GDM1 (cell line): ENCODE measurements around the gene ACD.
A peak's percentile ranks its signal among the peaks of the same experiment; 100 is the strongest.
"Not testable (repeated sequence)": the region's sequence is repeated elsewhere in the genome, so short reads cannot be mapped to it uniquely, and the experiment has no call there.

Experiments
- DNase-seq: peaks from one replicate; lab custom pipeline; 2025; lab: John Stamatoyannopoulos, UW

The ACD gene

GRCh38 chr16:67659675-67660563 lies at the start of gene ACD:
Gene ACD, minus strand, starts transcription at chr16:67660260. Its CDS starts 40 bp downstream, at chr16:67660220.
- DNase-seq: peak; percentile 68

- no peak for DNase-seq
These were observed 49.0 kb upstream of the ACD start for GRCh38 chr16:67709050-67709449.

GRCh38 chr16:67708368-67708771 lies 48.3 kb upstream of the ACD start:
- no peak for DNase-seq

GRCh38 chr16:67707790-67708189 lies 47.7 kb upstream of the ACD start:
- no peak for DNase-seq

- DNase-seq: no peak
These were observed 47.1 kb upstream of the ACD start for GRCh38 chr16:67707210-67707609.

GRCh38 chr16:67704110-67704509 lies 44.0 kb upstream of the ACD start:
- no peak for DNase-seq

- no peak for DNase-seq
These were observed 43.6 kb upstream of the ACD start for GRCh38 chr16:67703626-67704025.

- no peak for DNase-seq
These were observed 42.1 kb upstream of the ACD start for GRCh38 chr16:67702130-67702529.

GRCh38 chr16:67701420-67701819 lies 41.4 kb upstream of the ACD start:
- DNase-seq: no peak

GRCh38 chr16:67699265-67699664 lies 39.2 kb upstream of the ACD start:
- no peak for DNase-seq

GRCh38 chr16:67697422-67698185 lies 37.5 kb upstream of the ACD start:
- no peak for DNase-seq

GRCh38 chr16:67694611-67695010 lies 34.6 kb upstream of the ACD start:
- DNase-seq: no peak

- DNase-seq: not testable (repeated sequence)
These were observed 33.6 kb upstream of the ACD start for GRCh38 chr16:67693517-67694285.

GRCh38 chr16:67685388-67686112 lies 25.5 kb upstream of the ACD start:
- DNase-seq: no peak

GRCh38 chr16:67683767-67684166 lies 23.7 kb upstream of the ACD start:
- no peak for DNase-seq

- no peak for DNase-seq
These were observed 20.2 kb upstream of the ACD start for GRCh38 chr16:67679935-67680897.

- no peak for DNase-seq
These were observed 18.4 kb upstream of the ACD start for GRCh38 chr16:67678354-67679023.

GRCh38 chr16:67677712-67678111 lies 17.7 kb upstream of the ACD start:
- no peak for DNase-seq

- DNase-seq: no peak
These were observed 16.9 kb upstream of the ACD start for GRCh38 chr16:67676939-67677338.

GRCh38 chr16:67676516-67676915 lies 16.5 kb upstream of the ACD start:
- DNase-seq: no peak
